K562 (cell line): ENCODE data around the gene FEN1. TPM values are rescaled to one million over a fixed set of nuclear protein-coding genes. Genes with fewer than 3 reads are reported as not detected.
A peak's percentile ranks its signal among the peaks of the same experiment; 100 is the strongest.

Source experiments
- ZBTB40 ChIP-seq, 2 experiments: fragments of 450-650 bp in 1 of 2; sonication (generic) in 1 of 2; formaldehyde crosslinking in 1 of 2; IDR thresholded peaks; 2 replicates each; pipeline versions ENCODE4 v1.7.1 to v1.9.0; 2016 to 2022; ENCODE audit warnings: inconsistent platforms in 1 of 2, mild to moderate bottlenecking in 1 of 2, missing genetic modification reagents in 1 of 2
- ZNF282 ChIP-seq: sonication (generic); formaldehyde crosslinking; IDR thresholded peaks from 2 replicates; pipeline ENCODE4 v1.8.1; 2023; ENCODE audit warnings: missing genetic modification reagents
- ZNF717 ChIP-seq: fragments of 250-450 bp; sonication (Bioruptor Pico); IDR thresholded peaks from 2 replicates; pipeline ENCODE4 v1.5.0; 2021
- polyA plus RNA-seq, 8 experiments: library from polyadenylated mRNA; depleted of rRNA in 4 of 8; stranded (reverse) in 5 of 8; unstranded in 3 of 8; fragments of >200 nt; fragmentation: Nextera tagmentation in 2 of 8; fragmentation: Illumina TruSeq in 1 of 8; extraction: Ambion mirVana in 2 of 8; extraction: Trizol in 1 of 8; gene quantifications; 2 replicates each; pipeline versions ENCODE4 v1.2.1 to v1.2.3, GENCODE V29; 2011 to 2014; ENCODE audit warnings: inconsistent platforms in 1 of 8, missing spikeins in 1 of 8
- total RNA-seq, 7 experiments: library from RNA; depleted of rRNA in 6 of 7; stranded (reverse); fragments of >200 nt in 6 of 7; fragmentation: Illumina TruSeq in 2 of 7; extraction: Trizol in 2 of 7; gene quantifications; 2 replicates each; pipeline versions ENCODE4 v1.2.1 to v1.2.3, GENCODE V29; 2011 to 2021; ENCODE audit warnings: low replicate concordance in 1 of 7

Gene FEN1
- total and polyA plus RNA-seq, 9 of the 15 experiments (the other 6 are each of a cell fraction or from before 2014, with no cell fraction given) = 58.1 to 156 (median 137) TPM

GRCh38 chr11:61752925-61753521 lies 39.7 kb upstream of the FEN1 start (continued):
- TF ChIP-seq ZBTB40 (IDR thresholded peaks at IDR 0.05) = 0 out of 2 replicates have a peak, but pooled peaks have one; percentile 38
- TF ChIP-seq ZBTB40 (CRISPR knock-in tag; IDR thresholded peaks at IDR 0.05) = no peak
- no peak for TF ChIP-seq ZNF282 (CRISPR knock-in tag)
- no peak for TF ChIP-seq ZNF717
- TF ChIP-seq, all 486 proteins: peak for 6
